A673 (cell line): ENCODE results near the gene SCN2A. TPM values are rescaled to one million over a fixed set of nuclear protein-coding genes. Genes with fewer than 3 reads are reported as not detected.

Experiments used
- BruUV-seq: library from RNA; stranded (reverse); fragments of 400-500 nt; replicated peaks from 2 replicates; lab custom pipeline; 2021; lab: Mats Ljungman, UMichigan
- CTCF ChIA-PET: fragments of 300-600 bp; sonication (Branson Sonifier 250); formaldehyde crosslinking; loops from one replicate; lab custom pipeline; 2022; ENCODE audit warnings: antibody characterized with exemption; lab: Charles Lee
- POLR2A ChIA-PET: fragments of 300-600 bp; sonication (Branson Sonifier 250); formaldehyde crosslinking; loops from one replicate; lab custom pipeline; 2022; ENCODE audit warnings: antibody characterized with exemption; ENCODE audit not compliant: low non-redundant PET; lab: Charles Lee
- DNase-seq: peaks from one replicate; pipeline ENCODE4 v3.0.0-alpha.2; 2015; ENCODE audit warnings: low spot score
- H3K27ac ChIP-seq: fragments of 200-600 bp; sonication (generic); 2 replicates; pipeline ENCODE4 v1.5.1; 2016; ENCODE audit warnings: mixed run types, low read depth, mild to moderate bottlenecking, mixed read lengths, antibody characterized with exemption, low read length; ENCODE audit not compliant: poor library complexity, severe bottlenecking
- H3K27me3 ChIP-seq: fragments of 200-600 bp; sonication (generic); replicated peaks from 2 replicates; pipeline ENCODE4 v1.6.1; 2017; ENCODE audit warnings: mixed run types, low read depth, mild to moderate bottlenecking, mixed read lengths, antibody characterized with exemption, low read length; ENCODE audit not compliant: insufficient read depth, poor library complexity
- H3K36me3 ChIP-seq: fragments of 200-600 bp; sonication (generic); 2 replicates; pipeline ENCODE4 v1.6.1; 2016; ENCODE audit warnings: mixed run types, mild to moderate bottlenecking, mixed read lengths, antibody characterized with exemption, low read length; ENCODE audit not compliant: insufficient read depth, poor library complexity, severe bottlenecking
- H3K4me1 ChIP-seq: fragments of 200-600 bp; sonication (generic); 2 replicates; pipeline ENCODE4 v1.6.1; 2017; ENCODE audit warnings: mixed run types, mild to moderate bottlenecking, mixed read lengths, antibody characterized with exemption, low read length; ENCODE audit not compliant: insufficient read depth, poor library complexity, severe bottlenecking
- H3K4me3 ChIP-seq: fragments of 200-600 bp; sonication (generic); 2 replicates; pipeline ENCODE4 v1.5.1; 2016; ENCODE audit warnings: low read depth, mixed run types, mild to moderate bottlenecking, mixed read lengths, low read length; ENCODE audit not compliant: poor library complexity, severe bottlenecking
- H3K9me3 ChIP-seq: fragments of 200-600 bp; sonication (generic); 2 replicates; pipeline ENCODE4 v1.6.1; 2016; ENCODE audit warnings: mixed run types, low read depth, mild to moderate bottlenecking, mixed read lengths, antibody characterized with exemption, low read length; ENCODE audit not compliant: poor library complexity, severe bottlenecking
- EZH2 ChIP-seq: fragments of 200-600 bp; sonication (generic); IDR thresholded peaks from 2 replicates; pipeline ENCODE4 v1.6.1; 2017; ENCODE audit warnings: borderline replicate concordance, low read depth, mild to moderate bottlenecking, mixed read lengths, antibody characterized with exemption, low read length; ENCODE audit not compliant: poor library complexity, severe bottlenecking
- intact Hi-C: fragments of 100-400 bp; cut with micrococcal nuclease; formaldehyde crosslinking; loops from one replicate; pipeline ENCODE4 v1.10.0; 2022; ENCODE audit not compliant: unreplicated experiment
- total RNA-seq: library from RNA; stranded (reverse); gene quantifications from 2 replicates; pipeline ENCODE4 v1.2.3, GENCODE V29; 2021
- TF ChIP-seq, protein P1 (sequence below): fragments of 300-800, 200-600 bp; sonication (generic); conservative IDR thresholded peaks from 2 replicates; pipeline ENCODE4 v1.5.1; 2017; ENCODE audit warnings: low read depth, mild to moderate bottlenecking, antibody characterized with exemption, low read length, moderate library complexity, mixed read lengths

SCN2A gene
- total RNA-seq, 1 experiment from 2014 or later: 0.73 TPM

DNA sequence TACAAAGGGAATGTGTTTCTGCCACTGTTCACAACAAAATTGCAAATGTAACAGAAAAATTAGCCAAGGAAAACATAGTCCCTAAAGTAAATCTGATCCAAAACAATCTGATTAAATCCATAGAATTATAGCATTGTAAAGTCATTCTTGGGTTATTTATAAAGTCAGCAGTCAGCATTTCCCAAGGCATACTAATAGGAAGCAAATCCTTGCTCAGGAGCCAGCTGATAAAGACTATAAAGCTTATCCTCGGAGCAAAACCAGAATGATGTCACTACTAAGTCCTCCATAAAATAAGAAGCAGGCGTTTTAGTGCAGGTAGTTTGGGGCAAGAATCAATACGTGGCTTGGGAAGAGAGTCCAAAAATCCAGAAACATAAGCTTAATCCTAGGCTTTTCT, 162.9 kb downstream of the SCN2A start:
- Histone ChIP-seq H3K4me3 (no peak overlapping the region), H3K9me3 (no peaks in the 10 kb centered on the region), H3K36me3 (no peaks in the 10 kb centered on the region), H3K27me3 (no peaks in the 10 kb centered on the region), H3K27ac (peak overlapping the region; percentile 61), H3K4me1 (peaks cover 61% of the 10 kb centered on the region)
- intact Hi-C loops: loop anchor here (5.0 to 10.0 kb wide), 4 partner anchors 70 to 723 kb away; partner anchors contain the start of gene SCN1A
- POLR2A ChIA-PET: interaction anchor here (0.7 kb wide), 1 partner anchor 162 kb away, joined by 3 read pairs; no protein-coding TSS in a partner anchor
- CTCF ChIA-PET: interaction anchor here (0.6 to 1.7 kb wide), 5 partner anchors 48 to 472 kb away, joined by 3 to 8 read pairs (median 4); partner anchors contain the start of gene CSRNP3
- BruUV-seq: no TSS peak
- DNase-seq: peak; percentile 56
- no peak for TF ChIP-seq EZH2
- TF ChIP-seq, protein P1, sequence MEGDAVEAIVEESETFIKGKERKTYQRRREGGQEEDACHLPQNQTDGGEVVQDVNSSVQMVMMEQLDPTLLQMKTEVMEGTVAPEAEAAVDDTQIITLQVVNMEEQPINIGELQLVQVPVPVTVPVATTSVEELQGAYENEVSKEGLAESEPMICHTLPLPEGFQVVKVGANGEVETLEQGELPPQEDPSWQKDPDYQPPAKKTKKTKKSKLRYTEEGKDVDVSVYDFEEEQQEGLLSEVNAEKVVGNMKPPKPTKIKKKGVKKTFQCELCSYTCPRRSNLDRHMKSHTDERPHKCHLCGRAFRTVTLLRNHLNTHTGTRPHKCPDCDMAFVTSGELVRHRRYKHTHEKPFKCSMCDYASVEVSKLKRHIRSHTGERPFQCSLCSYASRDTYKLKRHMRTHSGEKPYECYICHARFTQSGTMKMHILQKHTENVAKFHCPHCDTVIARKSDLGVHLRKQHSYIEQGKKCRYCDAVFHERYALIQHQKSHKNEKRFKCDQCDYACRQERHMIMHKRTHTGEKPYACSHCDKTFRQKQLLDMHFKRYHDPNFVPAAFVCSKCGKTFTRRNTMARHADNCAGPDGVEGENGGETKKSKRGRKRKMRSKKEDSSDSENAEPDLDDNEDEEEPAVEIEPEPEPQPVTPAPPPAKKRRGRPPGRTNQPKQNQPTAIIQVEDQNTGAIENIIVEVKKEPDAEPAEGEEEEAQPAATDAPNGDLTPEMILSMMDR: no peak

DNA sequence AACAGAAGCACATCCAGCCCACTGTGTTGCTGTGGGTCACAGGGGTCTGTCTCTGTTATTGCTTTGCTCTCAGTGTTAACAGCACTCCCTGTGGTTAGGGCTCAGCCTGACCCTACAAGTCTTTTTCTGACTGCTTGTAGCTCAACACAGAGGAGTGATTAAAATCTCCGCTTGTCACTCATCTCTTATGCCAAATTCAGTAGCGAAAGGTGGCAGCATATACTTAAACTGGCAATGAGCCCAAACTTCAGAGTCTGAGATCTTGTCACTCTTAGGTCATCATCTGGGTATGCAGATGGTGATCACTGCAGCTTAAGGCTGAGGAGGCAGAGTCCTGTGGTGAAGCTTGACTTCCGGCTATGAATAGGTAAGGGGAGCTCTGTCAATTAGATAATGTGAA, 167.0 kb downstream of the SCN2A start:
- peak; percentile 92 for DNase-seq
- no TSS peak for BruUV-seq

DNA sequence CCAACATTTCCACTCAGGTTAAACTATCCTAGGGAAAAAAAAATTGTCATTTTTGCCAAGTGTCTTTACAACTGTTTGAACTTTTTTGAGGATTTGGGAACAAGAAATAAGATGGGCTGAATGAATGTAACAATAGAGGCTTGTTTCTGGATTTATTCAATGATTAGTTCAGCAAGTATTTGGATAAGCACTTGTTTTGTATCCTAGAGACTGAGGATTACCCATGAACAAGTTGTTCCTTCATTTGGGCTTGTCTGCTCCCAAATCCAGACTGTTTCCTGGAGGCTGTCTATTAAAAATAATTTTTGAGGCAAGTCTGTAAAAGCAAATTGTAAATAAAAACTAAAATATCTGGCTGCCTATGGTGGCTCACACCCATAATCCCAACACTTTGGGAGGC, 168.3 kb downstream of the SCN2A start:
- Histone ChIP-seq H3K4me3 (no peak overlapping the region), H3K36me3 (no peaks in the 10 kb centered on the region), H3K27me3 (no peaks in the 10 kb centered on the region), H3K27ac (peak overlapping the region; percentile 8), H3K4me1 (peaks cover 70% of the 10 kb centered on the region), H3K9me3 (no peaks in the 10 kb centered on the region)
- ChIA-PET CTCF (no interaction called here), POLR2A (no interaction called here)
- BruUV-seq: no TSS peak
- no peak for DNase-seq
- TF ChIP-seq, protein P1: no peak
- TF ChIP-seq EZH2: no peak
- intact Hi-C loops: loop anchor here (5.0 to 10.0 kb wide), 2 partner anchors 45 to 717 kb away; partner anchors contain the start of gene SCN1A

More for the DNA sequence above, 167.0 kb downstream of the SCN2A start:
- no peak for TF ChIP-seq EZH2
- TF ChIP-seq, protein P1: peak; percentile 20; the same call in 1 of the 2 replicates
- ChIA-PET CTCF (interaction anchor here (1.2 kb wide), 1 partner anchor 468 kb away, joined by 3 read pairs; no protein-coding TSS in a partner anchor), POLR2A (interaction anchor here (0.5 to 0.6 kb wide), 2 partner anchors 32 to 301 kb away, joined by 3 read pairs; no protein-coding TSS in a partner anchor)
- no peaks in the 10 kb centered on the region for H3K36me3 ChIP-seq
- intact Hi-C loops: loop anchor here (5.0 to 10.0 kb wide), 2 partner anchors 46 to 719 kb away; partner anchors contain the start of gene SCN1A
- H3K4me3 ChIP-seq: no peak overlapping the region
- H3K27me3 ChIP-seq: no peaks in the 10 kb centered on the region
- H3K4me1 ChIP-seq: peaks cover 83% of the 10 kb centered on the region
- H3K27ac ChIP-seq: peak overlapping the region; percentile 56
- H3K9me3 ChIP-seq: no peaks in the 10 kb centered on the region
